ENCODE measurements around the gene BPGM. TPM values are rescaled to one million over a fixed set of nuclear protein-coding genes. Genes with fewer than 3 reads are reported as not detected.

The BPGM gene
- total RNA-seq, 3 donors from 2014 or later (not counting 1 experiment from before 2014, with no cell fraction given) = 30.0 to 39.1 (median 31.4) TPM

GRCh38 chr7:134703782-134704181 lies 57.1 kb downstream of the BPGM start:
- H3K27ac ChIP-seq (ENCODE audit: low read length) = no peak overlapping the region
- no peaks in the 10 kb centered on the region for H3K9me3 ChIP-seq (ENCODE audit: control insufficient read depth, insufficient read depth, low read length)
- H3K36me3 ChIP-seq (ENCODE audit: control insufficient read depth, insufficient read depth, low read length) = no peaks in the 10 kb centered on the region
- 96% methylated on average over 6 of the region's 6 CpGs for WGBS (ENCODE audit: insufficient coverage)
- peaks cover 6 to 7% of the 10 kb centered on the region in 2 donors for H3K27me3 Mint-ChIP-seq (ENCODE audit: low read depth in 2 of 2)
- no peak for ATAC-seq
- H3K27me3 ChIP-seq (ENCODE audit: control insufficient read depth, insufficient read depth, low read length) = no peaks in the 10 kb centered on the region
- H3K9me3 Mint-ChIP-seq = no peaks in the 10 kb centered on the region
- intact Hi-C loops (cut with micrococcal nuclease) = no loop called here
- no peaks in the 10 kb centered on the region for H3K4me1 ChIP-seq (ENCODE audit: control insufficient read depth, insufficient read depth, low read length)
- no peak overlapping the region for H3K4me3 Mint-ChIP-seq
- no peaks in the 10 kb centered on the region for H3K36me3 Mint-ChIP-seq
- DNase-seq = no peak
- H3K4me1 Mint-ChIP-seq = no peaks in the 10 kb centered on the region
- TF ChIP-seq CTCF (IDR thresholded peaks at IDR 0.05) = no peak
- H3K4me3 ChIP-seq (ENCODE audit: low read length) = no peak overlapping the region
- H3K27ac Mint-ChIP-seq = no peak overlapping the region

- H3K36me3 Mint-ChIP-seq = no peaks in the 10 kb centered on the region
- H3K4me1 Mint-ChIP-seq = no peaks in the 10 kb centered on the region
- H3K4me3 Mint-ChIP-seq = no peak overlapping the region
- DNase-seq = no peak
- no peaks in the 10 kb centered on the region for H3K9me3 ChIP-seq (ENCODE audit: control insufficient read depth, insufficient read depth, low read length)
- no peaks in the 10 kb centered on the region for H3K9me3 Mint-ChIP-seq
- H3K36me3 ChIP-seq (ENCODE audit: control insufficient read depth, insufficient read depth, low read length) = no peaks in the 10 kb centered on the region
- no peak overlapping the region for H3K27ac Mint-ChIP-seq
- H3K4me3 ChIP-seq (ENCODE audit: low read length) = no peak overlapping the region
- no peak overlapping the region for H3K27ac ChIP-seq (ENCODE audit: low read length)
- TF ChIP-seq CTCF (IDR thresholded peaks at IDR 0.05) = no peak
- H3K27me3 Mint-ChIP-seq (ENCODE audit: low read depth in 2 of 2) = peaks cover 6 to 7% of the 10 kb centered on the region in 2 donors
- no peaks in the 10 kb centered on the region for H3K27me3 ChIP-seq (ENCODE audit: control insufficient read depth, insufficient read depth, low read length)
- no peaks in the 10 kb centered on the region for H3K4me1 ChIP-seq (ENCODE audit: control insufficient read depth, insufficient read depth, low read length)
- intact Hi-C loops (cut with micrococcal nuclease) = no loop called here
- ATAC-seq = no peak
- 91% methylated on average over 5 of the region's 5 CpGs for whole genome bisulfite sequencing (ENCODE audit: insufficient coverage)
Measured at GRCh38 chr7:134704827-134705226, 58.2 kb downstream of the BPGM start.

GRCh38 chr7:134705716-134706115 lies 59.1 kb downstream of the BPGM start:
- WGBS (ENCODE audit: insufficient coverage) = 63% methylated on average over 2 of the region's 2 CpGs
- H3K27ac ChIP-seq (ENCODE audit: low read length) = no peak overlapping the region
- Mint-ChIP-seq H3K27me3 (ENCODE audit: low read depth in 2 of 2) (peaks cover 6 to 7% of the 10 kb centered on the region in 2 donors), H3K27ac (no peak overlapping the region), H3K36me3 (no peaks in the 10 kb centered on the region), H3K4me1 (peaks cover 1% of the 10 kb centered on the region in 2 donors), H3K9me3 (no peaks in the 10 kb centered on the region), H3K4me3 (no peak overlapping the region)
- no peaks in the 10 kb centered on the region for H3K9me3 ChIP-seq (ENCODE audit: control insufficient read depth, insufficient read depth, low read length)
- H3K27me3 ChIP-seq (ENCODE audit: control insufficient read depth, insufficient read depth, low read length) = no peaks in the 10 kb centered on the region
- H3K4me3 ChIP-seq (ENCODE audit: low read length) = no peak overlapping the region
- H3K4me1 ChIP-seq (ENCODE audit: control insufficient read depth, insufficient read depth, low read length) = peaks cover 2% of the 10 kb centered on the region
- no peaks in the 10 kb centered on the region for H3K36me3 ChIP-seq (ENCODE audit: control insufficient read depth, insufficient read depth, low read length)
- ATAC-seq (no peak), DNase-seq (no peak)
- intact Hi-C loops (cut with micrococcal nuclease) = no loop called here
- TF ChIP-seq CTCF (IDR thresholded peaks at IDR 0.05) = no peak

GRCh38 chr7:134706468-134706867 lies 59.8 kb downstream of the BPGM start:
- no peak overlapping the region for H3K27ac ChIP-seq (ENCODE audit: low read length)
- 88% methylated on average over 5 of the region's 5 CpGs for WGBS (ENCODE audit: insufficient coverage)
- H3K36me3 Mint-ChIP-seq = no peaks in the 10 kb centered on the region
- H3K27me3 Mint-ChIP-seq (ENCODE audit: low read depth in 2 of 2) = peaks cover 6 to 7% of the 10 kb centered on the region in 2 donors
- peaks cover 9% of the 10 kb centered on the region for H3K4me1 ChIP-seq (ENCODE audit: control insufficient read depth, insufficient read depth, low read length)
- no peak for DNase-seq
- no peak for TF ChIP-seq CTCF (IDR thresholded peaks at IDR 0.05)
- no peaks in the 10 kb centered on the region for H3K27me3 ChIP-seq (ENCODE audit: control insufficient read depth, insufficient read depth, low read length)
- intact Hi-C loops (cut with micrococcal nuclease) = no loop called here
- ATAC-seq = no peak
- H3K4me3 ChIP-seq (ENCODE audit: low read length) = no peak overlapping the region
- H3K4me1 Mint-ChIP-seq = peaks cover 6 to 9% of the 10 kb centered on the region in 2 donors
- H3K9me3 ChIP-seq (ENCODE audit: control insufficient read depth, insufficient read depth, low read length) = no peaks in the 10 kb centered on the region
- no peak overlapping the region for H3K27ac Mint-ChIP-seq
- no peak overlapping the region for H3K4me3 Mint-ChIP-seq
- no peaks in the 10 kb centered on the region for H3K36me3 ChIP-seq (ENCODE audit: control insufficient read depth, insufficient read depth, low read length)
- no peaks in the 10 kb centered on the region for H3K9me3 Mint-ChIP-seq

Data from natural killer cell (primary cell).